NCI-H446 treated with DMSO at 0.1 percent for 48 hours (cell line): ENCODE data around the gene TUB.

Source experiments
- DNase-seq: peaks from one replicate; lab custom pipeline; 2025; lab: John Stamatoyannopoulos, UW

TUB gene

DNA sequence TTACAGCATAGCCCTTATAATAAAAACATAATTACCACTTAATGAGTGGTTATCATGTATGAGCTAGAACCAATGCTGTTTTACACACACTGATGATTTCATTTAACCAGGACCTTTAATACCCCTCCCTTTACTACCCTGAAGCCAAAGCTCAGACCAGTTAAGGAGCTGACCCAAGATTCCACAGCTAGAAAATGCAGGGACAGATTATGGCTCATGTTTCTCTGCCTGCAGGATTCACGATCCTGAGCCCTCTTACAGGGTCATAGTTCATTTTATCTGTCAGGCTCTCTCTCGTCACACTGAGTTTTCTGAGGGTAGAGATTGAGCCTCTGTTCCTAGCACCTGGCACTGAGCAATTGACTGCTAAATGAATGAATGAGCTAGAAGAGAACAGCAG is 27.4 kb downstream of the TUB start:
- DNase-seq = no peak

DNA sequence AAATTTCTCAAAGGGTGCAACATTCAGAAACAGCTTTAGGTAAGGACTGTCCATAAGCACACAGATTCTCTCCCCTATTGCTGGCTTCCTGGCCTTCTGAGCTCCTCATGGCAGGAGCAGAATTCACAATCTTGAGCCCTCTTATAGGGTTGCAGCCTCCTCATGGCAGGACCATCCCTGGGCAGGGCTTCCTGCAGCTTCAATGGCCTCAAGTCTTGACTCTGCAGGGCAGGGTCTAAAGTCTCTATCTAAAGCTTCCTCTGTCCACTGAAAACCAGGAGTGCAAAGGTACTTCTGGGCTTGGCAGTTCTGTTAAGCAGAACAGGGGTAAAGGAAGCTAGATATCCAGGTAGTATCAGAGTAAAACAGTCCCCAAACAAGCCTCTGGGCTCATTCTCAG is 28.7 kb downstream of the TUB start:
- DNase-seq = no peak

DNA sequence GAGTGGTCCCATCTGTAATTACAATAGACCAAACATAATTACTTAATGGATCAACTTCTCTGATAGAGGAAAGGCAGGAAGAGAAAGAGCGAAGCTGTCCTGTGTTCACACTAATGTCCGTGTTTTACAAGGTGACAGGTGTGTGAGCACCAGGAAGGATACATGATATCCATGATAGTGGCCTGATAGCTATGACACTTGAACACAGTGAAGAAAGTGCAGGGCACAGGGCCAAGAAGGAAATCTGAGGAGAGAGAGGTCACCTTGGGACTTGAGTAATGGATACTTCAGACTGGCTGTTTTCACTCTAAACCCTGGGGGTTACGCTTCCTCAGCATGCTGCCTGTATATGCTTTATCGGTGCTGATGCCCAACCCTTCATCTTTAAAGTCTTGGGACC is 29.4 kb downstream of the TUB start:
- no peak for DNase-seq

DNA sequence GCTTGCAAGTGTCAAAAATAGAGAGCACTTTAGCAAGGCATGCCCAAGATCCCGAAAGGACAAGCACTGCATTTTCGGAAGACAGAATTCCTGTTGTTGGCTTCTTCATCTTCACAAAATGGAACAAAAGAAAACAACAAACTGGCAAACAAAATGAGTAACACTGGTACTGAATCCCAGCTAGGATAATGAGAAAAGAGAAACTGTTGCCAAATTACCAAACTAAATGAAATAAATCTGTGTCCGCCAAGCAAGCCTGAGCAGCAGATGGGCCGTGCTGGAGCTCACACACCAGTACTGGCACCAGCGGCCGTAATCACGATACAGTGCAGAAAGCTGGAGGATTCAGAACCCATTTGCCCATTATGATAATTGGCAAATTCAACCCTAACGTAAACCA is 30.6 kb downstream of the TUB start:
- peak; percentile 78 for DNase-seq

DNA sequence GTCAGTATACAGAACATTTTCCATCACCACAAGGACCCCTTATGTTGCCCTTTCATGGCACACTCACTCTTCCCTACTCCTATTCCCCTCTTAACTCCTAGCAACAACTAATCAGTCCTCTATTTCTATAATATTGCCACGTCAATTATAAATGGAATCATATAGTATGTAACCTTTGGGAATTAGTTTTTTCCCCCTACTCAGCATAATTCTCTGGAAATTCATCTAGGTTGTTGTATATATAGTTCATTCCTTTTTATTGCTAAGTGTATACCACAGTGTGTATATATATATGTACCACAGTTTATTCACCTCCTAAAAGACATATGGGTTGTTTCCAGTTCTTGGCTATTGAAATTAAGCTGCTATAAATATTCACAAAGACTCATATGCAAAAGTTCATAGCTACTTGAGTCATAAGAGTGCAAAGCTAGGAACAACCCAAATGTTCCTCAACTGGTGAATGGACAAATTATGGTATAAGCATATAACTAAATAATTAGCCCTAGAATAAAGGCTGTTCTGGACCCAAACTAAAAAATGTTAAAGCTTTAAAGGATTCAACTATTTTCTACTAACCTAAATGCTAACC is 41.3 kb downstream of the TUB start:
- DNase-seq = no peak

DNA sequence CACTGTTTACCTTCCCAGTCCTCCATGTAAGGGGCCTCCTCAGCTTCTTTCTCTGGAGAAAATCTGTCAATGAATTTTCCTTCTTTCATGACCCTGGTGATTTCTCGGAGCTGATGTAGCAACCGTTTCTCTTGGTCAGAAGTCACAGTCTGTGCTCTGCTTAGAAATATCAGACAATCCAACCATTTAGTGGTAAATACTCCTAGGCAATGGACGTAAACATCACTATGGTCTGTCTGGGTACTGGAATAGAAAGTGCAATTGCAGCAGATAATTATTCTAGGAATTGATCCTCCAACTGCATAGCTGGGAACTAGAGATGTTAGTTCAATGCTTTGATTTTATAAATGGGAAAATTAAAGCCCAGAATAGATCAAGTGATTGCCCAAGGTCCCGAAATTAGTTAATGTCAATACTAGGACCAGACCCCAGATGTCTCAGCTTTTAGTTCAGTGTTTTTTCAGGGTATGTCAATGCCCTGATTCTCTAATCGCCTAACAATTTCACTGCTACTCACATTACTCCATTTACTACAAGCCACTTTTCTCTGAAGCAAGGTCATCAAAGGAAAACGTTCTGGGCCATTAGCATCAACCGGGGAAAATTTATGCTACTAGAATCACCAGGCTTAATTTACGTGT is 45.8 kb downstream of the TUB start:
- no peak for DNase-seq

DNA sequence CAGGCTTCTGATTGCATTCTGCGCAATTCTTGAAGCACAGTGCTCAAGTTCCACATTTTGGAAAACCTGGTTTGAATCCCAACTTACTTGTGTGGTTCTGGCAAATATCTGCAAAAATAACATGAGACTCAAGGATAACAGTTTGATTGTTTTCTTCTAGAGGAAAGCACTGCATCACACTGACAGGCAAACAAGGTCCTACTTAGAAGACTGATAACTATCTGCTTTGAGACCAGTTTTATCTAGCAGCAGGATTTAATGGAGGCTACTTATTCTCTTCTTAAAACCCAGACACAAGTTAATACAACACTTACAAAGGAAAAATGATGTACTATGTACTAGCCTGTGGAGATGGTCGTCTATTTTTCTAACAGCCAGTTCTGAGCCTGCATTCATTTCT is 46.4 kb downstream of the TUB start:
- no peak for DNase-seq

DNA sequence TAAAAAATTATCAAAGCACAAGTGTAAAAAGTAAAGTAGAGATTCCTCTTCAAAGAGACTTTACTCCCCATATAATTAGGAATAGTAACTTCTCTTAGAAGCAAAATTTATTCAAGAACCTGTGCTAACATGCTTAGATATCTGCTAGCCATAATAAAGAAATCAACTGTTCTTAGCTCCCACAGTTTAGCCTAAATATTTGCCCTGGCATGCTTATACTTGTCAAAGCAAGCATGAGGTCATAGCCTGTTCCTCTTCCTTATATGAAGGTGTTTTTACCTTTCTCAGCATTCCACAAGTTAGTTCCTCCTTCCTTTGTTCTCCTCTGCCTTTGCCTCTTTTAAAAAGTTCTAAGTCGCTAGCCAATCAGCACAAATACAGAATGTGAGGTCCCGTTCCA is 57.5 kb downstream of the TUB start:
- DNase-seq = no peak

DNA sequence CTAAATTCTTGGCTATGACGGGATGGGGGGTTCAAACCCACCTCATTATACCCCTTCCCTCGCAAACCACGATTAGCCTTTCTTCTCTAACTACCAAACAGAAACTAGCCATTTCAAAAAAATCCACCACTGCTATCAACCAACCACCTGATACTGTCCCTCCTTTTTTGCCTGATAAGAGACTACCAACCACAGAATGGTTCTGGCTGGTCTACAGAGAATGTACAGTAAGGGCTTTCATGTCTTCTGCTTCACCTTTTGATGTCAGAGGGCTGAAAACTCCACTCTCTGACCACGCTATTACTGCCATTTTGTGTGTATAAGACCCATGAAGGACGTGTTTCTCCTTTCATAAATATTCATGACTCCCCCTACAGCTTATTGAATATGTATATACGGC is 68.7 kb downstream of the TUB start:
- DNase-seq = no peak
